ENCODE measurements around the gene COA1. TPM values are rescaled to one million over a fixed set of nuclear protein-coding genes. Genes with fewer than 3 reads are reported as not detected.
"Not testable (repeated sequence)": the region's sequence is repeated elsewhere in the genome, so short reads cannot be mapped to it uniquely, and the experiment has no call there.

COA1 gene
- polyA plus RNA-seq, 2 of the 4 experiments (the other 2 are of a cell fraction): 57.5 to 91.4 TPM

GRCh38 chr7:43628431-43628830 is 100.9 kb downstream of the COA1 start:
- TF ChIP-seq, protein P1, sequence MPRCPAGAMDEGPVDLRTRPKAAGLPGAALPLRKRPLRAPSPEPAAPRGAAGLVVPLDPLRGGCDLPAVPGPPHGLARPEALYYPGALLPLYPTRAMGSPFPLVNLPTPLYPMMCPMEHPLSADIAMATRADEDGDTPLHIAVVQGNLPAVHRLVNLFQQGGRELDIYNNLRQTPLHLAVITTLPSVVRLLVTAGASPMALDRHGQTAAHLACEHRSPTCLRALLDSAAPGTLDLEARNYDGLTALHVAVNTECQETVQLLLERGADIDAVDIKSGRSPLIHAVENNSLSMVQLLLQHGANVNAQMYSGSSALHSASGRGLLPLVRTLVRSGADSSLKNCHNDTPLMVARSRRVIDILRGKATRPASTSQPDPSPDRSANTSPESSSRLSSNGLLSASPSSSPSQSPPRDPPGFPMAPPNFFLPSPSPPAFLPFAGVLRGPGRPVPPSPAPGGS (IDR thresholded peaks at IDR 0.05): no peak
- TF ChIP-seq CBX8 (IDR thresholded peaks at IDR 0.05) (no peak), JUNB (IDR thresholded peaks at IDR 0.05) (no peak), HOXB13 (CRISPR knock-in tag; IDR thresholded peaks at IDR 0.05; ENCODE audit: low read depth) (no peak), SREBF2 (IDR thresholded peaks at IDR 0.05) (no peak), CHD2 (IDR thresholded peaks at IDR 0.05; ENCODE audit: low read length, partially characterized antibody) (no peak), POLR2AphosphoS2 (conservative IDR thresholded peaks at IDR 0.05; ENCODE audit: low read length) (no peak), CEBPB (IDR thresholded peaks at IDR 0.05) (no peak), ZC3H11A (IDR thresholded peaks at IDR 0.05) (no peak), RARB (CRISPR knock-in tag; IDR thresholded peaks at IDR 0.05) (no peak), EHF (CRISPR knock-in tag; IDR thresholded peaks at IDR 0.05) (no peak), HOXB5 (CRISPR knock-in tag; IDR thresholded peaks at IDR 0.05) (no peak), HEYL (CRISPR knock-in tag; IDR thresholded peaks at IDR 0.05) (no peak), HES2 (IDR thresholded peaks at IDR 0.05) (no peak), NPAS2 (CRISPR knock-in tag; IDR thresholded peaks at IDR 0.05; ENCODE audit: borderline replicate concordance) (no peak), TFCP2L1 (CRISPR knock-in tag; IDR thresholded peaks at IDR 0.05) (no peak)
- TF ChIP-seq, protein P2, sequence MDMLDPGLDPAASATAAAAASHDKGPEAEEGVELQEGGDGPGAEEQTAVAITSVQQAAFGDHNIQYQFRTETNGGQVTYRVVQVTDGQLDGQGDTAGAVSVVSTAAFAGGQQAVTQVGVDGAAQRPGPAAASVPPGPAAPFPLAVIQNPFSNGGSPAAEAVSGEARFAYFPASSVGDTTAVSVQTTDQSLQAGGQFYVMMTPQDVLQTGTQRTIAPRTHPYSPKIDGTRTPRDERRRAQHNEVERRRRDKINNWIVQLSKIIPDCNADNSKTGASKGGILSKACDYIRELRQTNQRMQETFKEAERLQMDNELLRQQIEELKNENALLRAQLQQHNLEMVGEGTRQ (IDR thresholded peaks at IDR 0.05): no peak
- H3K9me3 ChIP-seq: no peaks in the 10 kb centered on the region
- 96% methylated on average over 2 of the region's 2 CpGs for WGBS (ENCODE audit: missing lambda C conversion rate)
- FAIRE-seq (no peak), ATAC-seq (no peak), DNase-seq (ENCODE audit: low read depth in 1 of 2, low spot score in 1 of 2) (no peak)
- no peak overlapping the region for H3K27ac ChIP-seq
- H3K4me2 ChIP-seq: no peak overlapping the region
- ChIA-PET CTCF (interaction anchor here (0.6 to 6.3 kb wide), 4 partner anchors 8 to 93 kb away, joined by 3 to 26 read pairs (median 13); partner anchors contain the start of gene STK17A), POLR2A (no interaction called here)
- peaks cover 4% of the 10 kb centered on the region; the same call in 2 of the 3 replicates for H3K4me1 ChIP-seq
- H3K4me3 ChIP-seq: no peak overlapping the region

GRCh38 chr7:43627798-43628197 is 101.5 kb downstream of the COA1 start:
- FAIRE-seq; H3K4me3 ChIP-seq; H3K27ac ChIP-seq; H3K4me2 ChIP-seq; DNase-seq (ENCODE audit: low read depth in 1 of 2, low spot score in 1 of 2); H3K4me1 ChIP-seq; H3K9me3 ChIP-seq; ATAC-seq: not testable (repeated sequence)
- CTCF ChIA-PET: interaction anchor here (0.7 to 6.3 kb wide), 4 partner anchors 12 to 210 kb away, joined by 3 to 26 read pairs (median 13); partner anchors contain the start of gene STK17A
- POLR2A ChIA-PET: interaction anchor here (2.1 kb wide), 1 partner anchor 45 kb away, joined by 6 read pairs; the partner anchor contains the start of gene STK17A
- WGBS (ENCODE audit: missing lambda C conversion rate): 97% methylated on average over 3 of the region's 3 CpGs

DNA sequence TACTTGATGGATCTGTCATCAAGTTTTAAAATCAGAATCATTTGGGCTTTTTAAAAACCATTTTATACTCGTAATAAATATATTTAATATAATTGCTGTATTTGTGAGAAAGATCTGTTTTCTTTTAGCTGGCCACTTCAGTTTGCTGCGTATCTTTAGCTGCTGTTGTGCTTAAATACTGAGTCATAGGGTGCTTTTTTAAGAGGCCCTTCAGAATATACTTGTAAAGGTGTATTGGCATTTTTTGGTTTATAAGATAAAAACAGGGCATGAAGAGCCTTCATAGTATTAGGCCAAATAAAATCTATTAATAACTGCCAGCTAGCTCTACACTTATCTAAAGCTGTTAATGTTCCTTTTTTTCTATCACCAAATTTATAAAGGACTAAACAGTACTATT is 102.6 kb downstream of the COA1 start:
- TF ChIP-seq RAD21 (conservative IDR thresholded peaks at IDR 0.05 in 1 of 2, IDR thresholded peaks at IDR 0.05 in 1 of 2) (no peak), FOSB (CRISPR knock-in tag; IDR thresholded peaks at IDR 0.05) (no peak), MYC (IDR thresholded peaks at IDR 0.05; ENCODE audit: borderline replicate concordance, low read length) (no peak), MAZ (IDR thresholded peaks at IDR 0.05; ENCODE audit: borderline replicate concordance, low read depth, low read length) (no peak), SMC3 (IDR thresholded peaks at IDR 0.05) (no peak), HOXB5 (CRISPR knock-in tag; IDR thresholded peaks at IDR 0.05) (no peak), CBX8 (IDR thresholded peaks at IDR 0.05) (no peak), EP300 (IDR thresholded peaks at IDR 0.05) (no peak), PBX3 (IDR thresholded peaks at IDR 0.05) (no peak), BHLHE40 (IDR thresholded peaks at IDR 0.05; ENCODE audit: low read depth, low read length) (no peak), FOSL2 (IDR thresholded peaks at IDR 0.05) (no peak), FOSL2 (CRISPR knock-in tag; IDR thresholded peaks at IDR 0.05) (no peak), NFE2L2 (conservative IDR thresholded peaks at IDR 0.05; ENCODE audit: low read length) (no peak), EHF (CRISPR knock-in tag; IDR thresholded peaks at IDR 0.05) (no peak), JUN (IDR thresholded peaks at IDR 0.05) (no peak)
- H3K4me1 ChIP-seq: peaks cover 4% of the 10 kb centered on the region; the same call in 2 of the 3 replicates
- H3K4me2 ChIP-seq: no peak overlapping the region
- FAIRE-seq (no peak), DNase-seq (ENCODE audit: low read depth in 1 of 2, low spot score in 1 of 2) (no peak), ATAC-seq (no peak)
- 92% methylated on average over 2 of the region's 2 CpGs for WGBS (ENCODE audit: missing lambda C conversion rate)
- ChIA-PET POLR2A (interaction anchor here (2.1 kb wide), 1 partner anchor 44 kb away, joined by 6 read pairs; the partner anchor contains the start of gene STK17A), CTCF (interaction anchor here (1.0 to 6.3 kb wide), 6 partner anchors 9 to 212 kb away, joined by 3 to 26 read pairs (median 4); partner anchors contain the start of gene STK17A)
- H3K4me3 ChIP-seq: no peak overlapping the region
- no peak overlapping the region for H3K27ac ChIP-seq
- no peaks in the 10 kb centered on the region for H3K9me3 ChIP-seq

Measured in A549 (cell line).